Neural progenitor cell (in vitro differentiated cells): ENCODE results near the gene CCDC178. TPM values are rescaled to one million over a fixed set of nuclear protein-coding genes. Genes with fewer than 3 reads are reported as not detected.
"Not testable (repeated sequence)": the region's sequence is repeated elsewhere in the genome, so short reads cannot be mapped to it uniquely, and the experiment has no call there.

Experiments
- DNase-seq: peaks from one replicate; pipeline ENCODE4 v3.0.0-alpha.2; 2016; ENCODE audit warnings: low spot score
- H2AFZ ChIP-seq: fragments of 200-600 bp; sonication (generic); replicated peaks from 2 replicates; pipeline ENCODE4 v1.6.1; 2016; ENCODE audit warnings: antibody characterized with exemption
- H3F3A ChIP-seq: fragments of 200-600 bp; sonication (generic); 2 replicates; pipeline ENCODE4 v1.6.1; 2016; ENCODE audit warnings: antibody characterized with exemption, low read depth
- H3K27ac ChIP-seq: fragments of 200-600 bp; sonication (generic); 2 replicates; pipeline ENCODE4 v1.5.1; 2016; ENCODE audit warnings: mild to moderate bottlenecking
- H3K27me3 ChIP-seq: fragments of 200-600 bp; sonication (generic); 2 replicates; pipeline ENCODE4 v1.6.1; 2016; ENCODE audit warnings: mild to moderate bottlenecking, moderate library complexity
- H3K36me3 ChIP-seq: fragments of 200-600 bp; sonication (generic); 2 replicates; pipeline ENCODE4 v1.5.1; 2016
- H3K4me1 ChIP-seq: fragments of 200-600 bp; sonication (generic); 2 replicates; pipeline ENCODE4 v1.6.1; 2016; ENCODE audit warnings: mixed run types
- H3K4me2 ChIP-seq: fragments of 200-600 bp; sonication (generic); 2 replicates; pipeline ENCODE4 v1.6.1; 2016
- H3K4me3 ChIP-seq: fragments of 200-600 bp; sonication (generic); 2 replicates; pipeline ENCODE4 v1.5.1; 2016
- H3K79me2 ChIP-seq: fragments of 200-600 bp; sonication (generic); 2 replicates; pipeline ENCODE4 v1.6.1; 2016; ENCODE audit warnings: low read depth
- H3K9ac ChIP-seq: fragments of 200-600 bp; sonication (generic); 2 replicates; pipeline ENCODE4 v1.6.1; 2016
- H3K9me3 ChIP-seq: fragments of 200-600 bp; sonication (generic); 2 replicates; pipeline ENCODE4 v1.5.1; 2016; ENCODE audit warnings: low read depth
- H4K20me1 ChIP-seq: fragments of 200-600 bp; sonication (generic); 2 replicates; pipeline ENCODE4 v1.6.1; 2016; ENCODE audit warnings: low read depth
- H3K27ac Mint-ChIP-seq: 3 replicates; pipeline ENCODE4 v1.8.0; 2021; ENCODE audit warnings: mixed read lengths
- H3K27me3 Mint-ChIP-seq: 2 replicates; pipeline ENCODE4 v1.8.0; 2022; ENCODE audit warnings: low read depth, mild to moderate bottlenecking, inconsistent platforms, moderate library complexity, mixed read lengths; ENCODE audit not compliant: insufficient read depth
- H3K36me3 Mint-ChIP-seq: 3 replicates; pipeline ENCODE4 v1.8.0; 2021; ENCODE audit warnings: mixed read lengths
- H3K4me1 Mint-ChIP-seq: 3 replicates; pipeline ENCODE4 v1.8.0; 2021; ENCODE audit warnings: mixed read lengths
- H3K4me3 Mint-ChIP-seq: 3 replicates; pipeline ENCODE4 v1.8.0; 2021; ENCODE audit warnings: mild to moderate bottlenecking, moderate library complexity, mixed read lengths
- H3K9me3 Mint-ChIP-seq: 3 replicates; pipeline ENCODE4 v1.8.0; 2020; ENCODE audit warnings: mixed read lengths
- EZH2 ChIP-seq: fragments of 200-600 bp; sonication (generic); IDR thresholded peaks from 2 replicates; pipeline ENCODE4 v1.6.1; 2017; ENCODE audit warnings: antibody characterized with exemption, mild to moderate bottlenecking, moderate library complexity
- EZH2phosphoT487 ChIP-seq: fragments of 200-600 bp; sonication (generic); IDR thresholded peaks from 2 replicates; pipeline ENCODE4 v1.6.1; 2017; ENCODE audit warnings: antibody characterized with exemption
- total RNA-seq: library from RNA; depleted of rRNA; stranded (reverse); fragments of >200 nt; gene quantifications from 2 replicates; pipeline ENCODE4 v1.2.3, GENCODE V29; 2015; ENCODE audit warnings: low replicate concordance
- TF ChIP-seq, protein P1 (sequence below): fragments of 200-600 bp; sonication (generic); IDR thresholded peaks from 2 replicates; pipeline ENCODE4 v1.5.1; 2017; ENCODE audit warnings: antibody characterized with exemption, mild to moderate bottlenecking

Gene CCDC178
- total RNA-seq, 1 donor from 2014 or later: 0.51 TPM

DNA sequence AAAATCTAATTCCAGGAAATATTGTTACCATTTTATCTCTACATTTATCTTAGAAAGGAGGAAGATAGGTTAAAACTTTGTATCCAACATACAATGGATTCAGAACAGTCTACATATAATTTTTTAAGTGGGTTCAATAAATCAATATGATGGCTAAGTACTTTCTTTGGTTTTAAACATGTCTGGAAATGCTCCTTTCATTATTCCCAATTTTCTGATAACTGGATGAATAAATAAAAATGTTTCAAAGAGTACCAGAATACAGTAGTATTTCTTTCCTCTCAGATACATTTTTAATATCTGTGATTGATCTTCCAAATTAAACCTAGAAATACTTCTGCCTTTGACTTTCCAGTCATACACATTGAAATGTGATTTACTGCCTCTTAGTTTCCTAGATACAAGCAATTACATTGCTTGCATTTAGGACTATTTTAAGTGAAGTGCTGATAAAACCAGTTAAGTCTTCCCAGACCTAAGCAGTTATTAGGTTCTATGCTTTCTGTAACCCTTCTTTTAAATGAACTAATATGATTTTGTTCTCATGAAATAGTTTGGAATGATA, 283.5 kb downstream of the CCDC178 start:
- H2AFZ ChIP-seq: no peak overlapping the region
- no peaks in the 10 kb centered on the region for H3K27me3 ChIP-seq
- DNase-seq: no peak
- Mint-ChIP-seq H3K27me3 (no peaks in the 10 kb centered on the region), H3K4me3 (no peak overlapping the region), H3K4me1 (peaks cover 5% of the 10 kb centered on the region), H3K36me3 (no peaks in the 10 kb centered on the region), H3K27ac (no peak overlapping the region), H3K9me3 (no peaks in the 10 kb centered on the region)
- no peaks in the 10 kb centered on the region for H3K4me1 ChIP-seq
- no peaks in the 10 kb centered on the region for H3K9me3 ChIP-seq
- no peaks in the 10 kb centered on the region for H4K20me1 ChIP-seq
- no peaks in the 10 kb centered on the region for H3K79me2 ChIP-seq
- no peak overlapping the region for H3K4me2 ChIP-seq
- TF ChIP-seq, protein P1, sequence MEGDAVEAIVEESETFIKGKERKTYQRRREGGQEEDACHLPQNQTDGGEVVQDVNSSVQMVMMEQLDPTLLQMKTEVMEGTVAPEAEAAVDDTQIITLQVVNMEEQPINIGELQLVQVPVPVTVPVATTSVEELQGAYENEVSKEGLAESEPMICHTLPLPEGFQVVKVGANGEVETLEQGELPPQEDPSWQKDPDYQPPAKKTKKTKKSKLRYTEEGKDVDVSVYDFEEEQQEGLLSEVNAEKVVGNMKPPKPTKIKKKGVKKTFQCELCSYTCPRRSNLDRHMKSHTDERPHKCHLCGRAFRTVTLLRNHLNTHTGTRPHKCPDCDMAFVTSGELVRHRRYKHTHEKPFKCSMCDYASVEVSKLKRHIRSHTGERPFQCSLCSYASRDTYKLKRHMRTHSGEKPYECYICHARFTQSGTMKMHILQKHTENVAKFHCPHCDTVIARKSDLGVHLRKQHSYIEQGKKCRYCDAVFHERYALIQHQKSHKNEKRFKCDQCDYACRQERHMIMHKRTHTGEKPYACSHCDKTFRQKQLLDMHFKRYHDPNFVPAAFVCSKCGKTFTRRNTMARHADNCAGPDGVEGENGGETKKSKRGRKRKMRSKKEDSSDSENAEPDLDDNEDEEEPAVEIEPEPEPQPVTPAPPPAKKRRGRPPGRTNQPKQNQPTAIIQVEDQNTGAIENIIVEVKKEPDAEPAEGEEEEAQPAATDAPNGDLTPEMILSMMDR: no peak
- TF ChIP-seq EZH2: no peak
- TF ChIP-seq EZH2phosphoT487: no peak
- no peaks in the 10 kb centered on the region for H3K36me3 ChIP-seq
- H3F3A ChIP-seq: no peaks in the 10 kb centered on the region
- H3K27ac ChIP-seq: no peak overlapping the region
- H3K9ac ChIP-seq: no peak overlapping the region
- H3K4me3 ChIP-seq: no peak overlapping the region

DNA sequence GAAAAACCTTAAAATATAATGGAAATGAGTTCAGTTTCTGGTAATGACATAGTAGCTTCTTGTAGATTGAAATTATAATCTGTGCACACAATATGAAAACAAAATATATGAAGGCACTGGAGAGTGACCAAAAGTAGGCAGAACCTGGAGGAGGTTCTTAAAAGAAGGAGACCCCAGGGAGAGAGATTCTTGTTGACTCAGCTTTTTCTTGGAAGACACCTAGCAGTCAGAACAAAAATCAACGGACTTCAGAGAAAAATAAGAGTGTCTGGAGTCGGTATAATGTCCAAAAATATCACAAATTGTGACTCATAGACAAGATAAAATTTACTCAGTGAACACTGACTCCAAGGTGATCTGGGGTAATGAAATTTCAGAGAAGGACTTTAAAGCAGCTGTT, 286.5 kb downstream of the CCDC178 start:
- Mint-ChIP-seq H3K4me3 (no peak overlapping the region), H3K4me1 (peaks cover 7% of the 10 kb centered on the region), H3K36me3 (no peaks in the 10 kb centered on the region), H3K9me3 (peaks cover 7% of the 10 kb centered on the region), H3K27me3 (no peaks in the 10 kb centered on the region), H3K27ac (no peak overlapping the region)
- Histone ChIP-seq H3K36me3 (no peaks in the 10 kb centered on the region), H3K4me1 (no peaks in the 10 kb centered on the region), H4K20me1 (no peaks in the 10 kb centered on the region), H3K9me3 (no peaks in the 10 kb centered on the region), H2AFZ (no peak overlapping the region), H3K79me2 (no peaks in the 10 kb centered on the region), H3K27ac (no peak overlapping the region), H3K27me3 (no peaks in the 10 kb centered on the region), H3K4me2 (no peak overlapping the region), H3K9ac (no peak overlapping the region), H3K4me3 (no peak overlapping the region), H3F3A (no peaks in the 10 kb centered on the region)
- DNase-seq: no peak
- TF ChIP-seq, protein P1: no peak
- TF ChIP-seq EZH2: no peak
- no peak for TF ChIP-seq EZH2phosphoT487

DNA sequence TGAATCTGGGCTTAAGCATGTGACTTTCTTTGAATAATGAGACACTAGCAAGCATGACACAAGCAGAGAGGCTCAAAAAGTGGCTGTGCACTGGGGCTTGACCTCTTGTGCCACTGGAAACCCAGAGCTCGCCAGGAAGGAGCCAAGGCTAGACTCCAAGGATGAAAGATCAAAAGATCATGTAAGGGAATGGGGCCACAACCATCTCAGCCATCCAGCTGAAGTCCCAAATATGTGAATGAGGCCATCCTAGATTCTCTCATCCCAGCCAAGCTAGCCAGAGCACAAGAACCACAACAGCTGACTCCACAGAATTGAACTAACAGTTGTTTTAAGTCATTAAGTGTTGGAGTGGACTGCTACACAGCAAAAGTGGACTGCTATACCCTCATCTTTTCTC, 288.1 kb downstream of the CCDC178 start:
- Histone ChIP-seq H4K20me1 (no peaks in the 10 kb centered on the region), H3K36me3 (no peaks in the 10 kb centered on the region), H3F3A (no peaks in the 10 kb centered on the region), H3K27ac (no peak overlapping the region), H3K9me3 (no peaks in the 10 kb centered on the region), H3K4me3 (no peak overlapping the region), H3K4me2 (no peak overlapping the region), H3K9ac (no peak overlapping the region), H3K4me1 (no peaks in the 10 kb centered on the region), H3K79me2 (no peaks in the 10 kb centered on the region), H3K27me3 (no peaks in the 10 kb centered on the region), H2AFZ (no peak overlapping the region)
- no peak for TF ChIP-seq EZH2
- TF ChIP-seq, protein P1: no peak
- no peak for TF ChIP-seq EZH2phosphoT487
- peaks cover 7% of the 10 kb centered on the region for H3K4me1 Mint-ChIP-seq
- no peak for DNase-seq
- no peaks in the 10 kb centered on the region for H3K36me3 Mint-ChIP-seq
- no peak overlapping the region for H3K4me3 Mint-ChIP-seq
- no peaks in the 10 kb centered on the region for H3K27me3 Mint-ChIP-seq
- H3K9me3 Mint-ChIP-seq: peaks cover 7% of the 10 kb centered on the region
- H3K27ac Mint-ChIP-seq: no peak overlapping the region

DNA sequence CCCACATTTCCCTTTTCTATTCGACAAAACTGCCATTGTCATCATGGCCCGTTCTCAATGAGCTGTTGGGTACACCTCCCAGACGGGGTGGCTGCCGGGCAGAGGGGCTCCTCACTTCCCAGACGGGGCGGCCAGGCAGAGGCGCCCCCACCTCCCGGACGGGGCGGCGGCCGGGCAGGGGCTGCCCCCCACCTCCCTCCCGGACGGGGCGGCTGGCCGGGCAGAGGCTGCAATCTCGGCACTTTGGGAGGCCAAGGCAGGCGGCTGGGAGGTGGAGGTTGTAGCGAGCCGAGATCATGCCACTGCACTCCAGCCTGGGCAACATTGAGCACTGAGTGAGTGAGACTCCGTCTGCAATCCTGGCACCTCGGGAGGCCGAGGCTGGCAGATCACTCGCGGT, 292.7 kb downstream of the CCDC178 start:
- H3K9me3 ChIP-seq, H3K4me2 ChIP-seq, H3K9ac ChIP-seq, H3K27ac ChIP-seq, H3K27ac Mint-ChIP-seq, DNase-seq, H2AFZ ChIP-seq, H4K20me1 ChIP-seq, H3K27me3 ChIP-seq, H3F3A ChIP-seq, H3K79me2 ChIP-seq, H3K36me3 ChIP-seq, H3K4me3 Mint-ChIP-seq, H3K27me3 Mint-ChIP-seq, H3K4me1 ChIP-seq, H3K4me1 Mint-ChIP-seq, H3K36me3 Mint-ChIP-seq, H3K9me3 Mint-ChIP-seq, H3K4me3 ChIP-seq: not testable (repeated sequence)
